Keratinocyte (primary cell): ENCODE results near the gene GLT8D2. TPM values are rescaled to one million over a fixed set of nuclear protein-coding genes. Genes with fewer than 3 reads are reported as not detected.

Experiments
- DNase-seq: peaks from one replicate; pipeline ENCODE4 v3.0.0-alpha.2; 2011; ENCODE audit warnings: low read depth, missing footprints, low spot score
- FAIRE-seq: peaks from 2 replicates; lab custom pipeline; 2011; peaks lifted over from hg19 to GRCh38; lab: Jason Lieb, UNC
- H2AFZ ChIP-seq: 2 replicates; pipeline ENCODE4 v1.6.0; 2012; ENCODE audit warnings: low read length, control low read depth, inconsistent platforms; ENCODE audit not compliant: control insufficient read depth
- H3K27ac ChIP-seq: 2 replicates; pipeline ENCODE4 v1.5.1; 2011; ENCODE audit warnings: low read length; ENCODE audit not compliant: control insufficient read depth, insufficient read depth
- H3K27me3 ChIP-seq: 3 replicates; pipeline ENCODE4 v1.6.0; 2011; ENCODE audit warnings: low read length; ENCODE audit not compliant: control insufficient read depth, insufficient read depth; ENCODE audit errors: extremely low read depth
- H3K36me3 ChIP-seq, 2 experiments: 2 replicates in 1 of 2; 3 replicates in 1 of 2; pipeline ENCODE4 v1.5.1; 2011; ENCODE audit warnings: low read length in 2 of 2, mild to moderate bottlenecking in 1 of 2; ENCODE audit not compliant: control insufficient read depth in 2 of 2, insufficient read depth in 2 of 2; ENCODE audit errors: extremely low read depth in 1 of 2
- H3K4me1 ChIP-seq: 3 replicates; pipeline ENCODE4 v1.5.1; 2011; ENCODE audit warnings: low read length; ENCODE audit not compliant: control insufficient read depth, insufficient read depth; ENCODE audit errors: extremely low read depth
- H3K4me2 ChIP-seq: 3 replicates; pipeline ENCODE4 v1.6.0; 2011; ENCODE audit warnings: low read depth, low read length; ENCODE audit not compliant: control insufficient read depth, insufficient read depth; ENCODE audit errors: extremely low read depth
- H3K4me3 ChIP-seq, 3 experiments: fragments of 200-600 bp in 1 of 3; sonication (generic) in 1 of 3; 2 replicates in 2 of 3; 3 replicates in 1 of 3; pipeline ENCODE4 v1.5.1; 2011 to 2016; ENCODE audit warnings: low read length in 3 of 3, mild to moderate bottlenecking in 3 of 3, control low read depth in 2 of 3, inconsistent platforms in 1 of 3, low read depth in 1 of 3, mixed read lengths in 1 of 3, mixed run types in 1 of 3, moderate library complexity in 1 of 3; ENCODE audit not compliant: control insufficient read depth in 2 of 3, insufficient read depth in 2 of 3; ENCODE audit errors: extremely low read depth in 1 of 3
- H3K79me2 ChIP-seq: 2 replicates; pipeline ENCODE4 v1.6.0; 2012; ENCODE audit warnings: low read length; ENCODE audit not compliant: control insufficient read depth, insufficient read depth
- H3K9ac ChIP-seq: 3 replicates; pipeline ENCODE4 v1.6.0; 2011; ENCODE audit warnings: low read length; ENCODE audit not compliant: control insufficient read depth, insufficient read depth; ENCODE audit errors: extremely low read depth
- H3K9me1 ChIP-seq: 3 replicates; pipeline ENCODE4 v1.6.0; 2011; ENCODE audit warnings: low read length; ENCODE audit not compliant: control insufficient read depth, insufficient read depth; ENCODE audit errors: extremely low read depth
- H3K9me3 ChIP-seq: 2 replicates; pipeline ENCODE4 v1.5.1; 2012; ENCODE audit warnings: low read depth, low read length; ENCODE audit not compliant: control insufficient read depth
- H4K20me1 ChIP-seq: 3 replicates; pipeline ENCODE4 v1.6.0; 2011; ENCODE audit warnings: low read length; ENCODE audit not compliant: control insufficient read depth, insufficient read depth; ENCODE audit errors: extremely low read depth
- EZH2 ChIP-seq: IDR thresholded peaks from one replicate; pipeline ENCODE4 v1.6.1; 2012; ENCODE audit warnings: inconsistent platforms, mild to moderate bottlenecking, low read length, moderate library complexity
- dilution Hi-C: fragments of 300-500 bp; cut with MboI; formaldehyde crosslinking; loops from one replicate; pipeline ENCODE4 v1.7.0; 2020; ENCODE audit warnings: low sequenced_read_pairs; ENCODE audit not compliant: extremely low pct_ligation_motif_present
- polyA minus RNA-seq, 3 experiments: library from RNA; depleted of rRNA, polyadenylated mRNA; stranded (reverse); fragments of >200 nt; gene quantifications; 1 replicate in 1 of 3; 2 replicates in 1 of 3; 3 replicates in 1 of 3; pipeline ENCODE4 v1.2.3, GENCODE V29; 2011
- polyA plus RNA-seq, 5 experiments: library from polyadenylated mRNA; depleted of rRNA in 3 of 5; stranded (reverse) in 3 of 5; stranded (forward) in 1 of 5; unstranded in 1 of 5; fragments of >200 nt; gene quantifications; 1 replicate in 1 of 5; 2 replicates in 3 of 5; 3 replicates in 1 of 5; pipeline versions ENCODE4 v1.2.1 to v1.2.3, GENCODE V29; 2011 to 2012; ENCODE audit warnings: missing spikeins in 2 of 5, low read depth in 1 of 5, low replicate concordance in 1 of 5
- TF ChIP-seq, protein P1 (sequence below), 3 experiments: IDR thresholded peaks in 1 of 3; conservative IDR thresholded peaks in 1 of 3; optimal IDR thresholded peaks in 1 of 3; 2 replicates in 2 of 3; 3 replicates in 1 of 3; pipeline versions ENCODE3 to v1.5.1; 2011; ENCODE audit warnings: low read length in 3 of 3, mild to moderate bottlenecking in 3 of 3, moderate library complexity in 2 of 3, control low read depth in 1 of 3, inconsistent platforms in 1 of 3; ENCODE audit not compliant: insufficient read depth in 2 of 3; ENCODE audit errors: extremely low read depth in 1 of 3

The GLT8D2 gene
- polyA plus RNA-seq (1.1 to 1.4 TPM (median 1.2 TPM) in 3 replicates), polyA minus RNA-seq (0.96 TPM in 2 of 3 replicates, not detected in the other)
- polyA plus RNA-seq (2011; ENCODE audit: low read depth) = 0.35 TPM
- 0.61 and 1.2 TPM in 2 replicates for polyA plus RNA-seq (2011; cell fraction: cytosol; rRNA removed)
- polyA plus RNA-seq (2011; cell fraction: nucleus; rRNA removed) = 1.8 and 1.9 TPM in 2 replicates
- 0.28 and 0.96 TPM in 2 replicates for polyA plus RNA-seq (2012; ENCODE audit: low replicate concordance)
- polyA minus RNA-seq (2011; cell fraction: cytosol; rRNA and poly(A)+ RNA removed) = not detected
- polyA minus RNA-seq (2011; cell fraction: nucleus; rRNA and poly(A)+ RNA removed) = 0.39 and 0.42 TPM in 2 replicates

DNA sequence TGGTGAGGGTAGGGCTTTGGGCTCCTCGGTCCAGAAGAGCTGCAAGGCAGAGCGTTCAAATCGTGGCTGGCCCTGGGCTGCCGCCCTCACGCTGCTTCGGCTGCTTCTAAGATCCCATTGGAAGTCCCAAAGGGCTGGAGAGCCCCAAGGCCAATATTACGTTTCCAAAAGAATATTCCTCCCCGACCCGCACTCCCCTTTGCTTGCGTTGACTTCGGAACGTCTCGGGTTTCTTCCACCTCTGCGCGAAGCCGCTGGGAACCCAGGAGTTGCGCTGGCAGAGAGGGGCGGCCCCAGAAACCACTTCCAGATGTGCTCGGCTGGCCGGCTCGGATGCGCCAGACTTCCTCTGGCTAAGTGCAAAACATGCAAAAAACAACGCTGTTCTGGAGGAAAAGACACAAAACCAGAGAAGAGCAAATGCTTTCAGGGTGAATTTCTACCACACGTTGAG is at the start of gene GLT8D2:
TSS of gene GLT8D2 (minus strand) at position 285 of the 454 bp plus-strand sequence. CDS start 30,539 bp downstream, outside the sequence.
- H3K9me1 ChIP-seq = no peaks in the 10 kb centered on the region
- no peaks in the 10 kb centered on the region for H3K27me3 ChIP-seq
- H3K36me3 ChIP-seq = no peaks in the 10 kb centered on the region
- DNase-seq (no peak), FAIRE-seq (no peak)
- H3K79me2 ChIP-seq = no peaks in the 10 kb centered on the region
- H3K4me2 ChIP-seq = peak within 1 kb of the TSS; percentile 97
- H4K20me1 ChIP-seq = no peaks in the 10 kb centered on the region
- TF ChIP-seq, protein P1, sequence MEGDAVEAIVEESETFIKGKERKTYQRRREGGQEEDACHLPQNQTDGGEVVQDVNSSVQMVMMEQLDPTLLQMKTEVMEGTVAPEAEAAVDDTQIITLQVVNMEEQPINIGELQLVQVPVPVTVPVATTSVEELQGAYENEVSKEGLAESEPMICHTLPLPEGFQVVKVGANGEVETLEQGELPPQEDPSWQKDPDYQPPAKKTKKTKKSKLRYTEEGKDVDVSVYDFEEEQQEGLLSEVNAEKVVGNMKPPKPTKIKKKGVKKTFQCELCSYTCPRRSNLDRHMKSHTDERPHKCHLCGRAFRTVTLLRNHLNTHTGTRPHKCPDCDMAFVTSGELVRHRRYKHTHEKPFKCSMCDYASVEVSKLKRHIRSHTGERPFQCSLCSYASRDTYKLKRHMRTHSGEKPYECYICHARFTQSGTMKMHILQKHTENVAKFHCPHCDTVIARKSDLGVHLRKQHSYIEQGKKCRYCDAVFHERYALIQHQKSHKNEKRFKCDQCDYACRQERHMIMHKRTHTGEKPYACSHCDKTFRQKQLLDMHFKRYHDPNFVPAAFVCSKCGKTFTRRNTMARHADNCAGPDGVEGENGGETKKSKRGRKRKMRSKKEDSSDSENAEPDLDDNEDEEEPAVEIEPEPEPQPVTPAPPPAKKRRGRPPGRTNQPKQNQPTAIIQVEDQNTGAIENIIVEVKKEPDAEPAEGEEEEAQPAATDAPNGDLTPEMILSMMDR (optimal IDR thresholded peaks at IDR 0.05 in 1 of 3, IDR thresholded peaks at IDR 0.05 in 1 of 3, conservative IDR thresholded peaks at IDR 0.05 in 1 of 3; ENCODE audit: extremely low read depth in 1 of 3, insufficient read depth in 2 of 3, low read length in 3 of 3) = no peak
- TF ChIP-seq EZH2 = no peak
- H3K9ac ChIP-seq = peak within 1 kb of the TSS; percentile 49
- dilution Hi-C loops = no loop called here
- H3K27ac ChIP-seq = no peak within 1 kb of the TSS
- H3K4me3 ChIP-seq = peak within 1 kb of the TSS; percentile 11 to 75 (median 61)
- H3K4me1 ChIP-seq = peaks cover 10% of the 10 kb centered on the region
- peak within 1 kb of the TSS; percentile 85 for H2AFZ ChIP-seq
- no peaks in the 10 kb centered on the region for H3K9me3 ChIP-seq

GRCh38 chr12:104097954-104098353 is 48.0 kb upstream of the GLT8D2 start:
- Histone ChIP-seq H3K79me2 (no peaks in the 10 kb centered on the region), H4K20me1 (no peaks in the 10 kb centered on the region), H3K9ac (no peak overlapping the region), H3K36me3 (peaks cover 4 to 6% of the 10 kb centered on the region in 2 experiments), H3K9me3 (no peaks in the 10 kb centered on the region), H3K4me1 (no peaks in the 10 kb centered on the region), H3K4me2 (no peak overlapping the region), H2AFZ (no peak overlapping the region), H3K27me3 (no peaks in the 10 kb centered on the region), H3K27ac (no peak overlapping the region), H3K9me1 (no peaks in the 10 kb centered on the region), H3K4me3 (no peak overlapping the region)
- dilution Hi-C loops = no loop called here
- DNase-seq (no peak), FAIRE-seq (no peak)
- TF ChIP-seq, protein P1 (optimal IDR thresholded peaks at IDR 0.05 in 1 of 3, IDR thresholded peaks at IDR 0.05 in 1 of 3, conservative IDR thresholded peaks at IDR 0.05 in 1 of 3; ENCODE audit: extremely low read depth in 1 of 3, insufficient read depth in 2 of 3, low read length in 3 of 3) = no peak
- no peak for TF ChIP-seq EZH2
